ENCODE measurements around the gene BLVRB.

The BLVRB gene

DNA sequence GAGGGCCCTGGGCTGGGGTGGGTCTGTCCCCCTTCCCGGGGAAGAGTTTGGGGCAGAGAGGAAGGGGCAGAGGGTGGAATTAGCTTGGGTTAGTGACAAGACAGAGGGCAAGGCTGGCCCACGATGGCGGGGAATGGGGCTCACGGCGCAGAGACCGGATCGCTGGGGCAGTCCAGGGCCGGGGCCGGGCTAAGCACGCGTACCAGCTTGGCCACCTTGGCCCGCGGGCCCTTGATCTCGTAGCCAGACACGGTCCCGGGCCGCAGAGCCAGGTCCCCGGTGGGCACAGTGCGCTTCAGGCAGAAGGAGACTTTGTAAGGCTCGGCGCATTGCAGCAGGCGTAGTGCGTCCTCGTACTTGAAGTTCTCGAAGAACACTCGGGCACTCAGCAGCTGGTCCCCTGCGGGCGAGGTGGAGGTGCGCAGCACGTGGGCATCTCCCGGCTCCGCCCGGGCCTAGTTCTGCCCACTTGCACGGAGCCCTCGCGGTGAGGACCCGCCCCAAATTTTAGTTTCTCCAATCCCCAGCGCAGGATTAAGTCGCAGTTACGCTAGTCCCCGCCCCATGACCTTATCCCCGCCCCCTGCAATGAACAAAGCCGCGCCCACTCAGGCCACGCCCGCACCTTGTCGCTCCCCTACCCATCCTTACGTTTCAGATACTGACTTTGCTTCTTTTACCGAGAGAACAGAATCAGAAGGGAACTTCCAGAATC is 67.0 kb downstream of the BLVRB start:
- FAIRE-seq (no peak), DNase-seq (ENCODE audit: insufficient read length, low spot score) (no peak)
- TF ChIP-seq POLR2A (IDR thresholded peaks at IDR 0.05; ENCODE audit: low read depth, low read length) = no peak

Measured in H54 (cell line).